Measurements from ENCODE around the gene CPLX1.

DNA sequence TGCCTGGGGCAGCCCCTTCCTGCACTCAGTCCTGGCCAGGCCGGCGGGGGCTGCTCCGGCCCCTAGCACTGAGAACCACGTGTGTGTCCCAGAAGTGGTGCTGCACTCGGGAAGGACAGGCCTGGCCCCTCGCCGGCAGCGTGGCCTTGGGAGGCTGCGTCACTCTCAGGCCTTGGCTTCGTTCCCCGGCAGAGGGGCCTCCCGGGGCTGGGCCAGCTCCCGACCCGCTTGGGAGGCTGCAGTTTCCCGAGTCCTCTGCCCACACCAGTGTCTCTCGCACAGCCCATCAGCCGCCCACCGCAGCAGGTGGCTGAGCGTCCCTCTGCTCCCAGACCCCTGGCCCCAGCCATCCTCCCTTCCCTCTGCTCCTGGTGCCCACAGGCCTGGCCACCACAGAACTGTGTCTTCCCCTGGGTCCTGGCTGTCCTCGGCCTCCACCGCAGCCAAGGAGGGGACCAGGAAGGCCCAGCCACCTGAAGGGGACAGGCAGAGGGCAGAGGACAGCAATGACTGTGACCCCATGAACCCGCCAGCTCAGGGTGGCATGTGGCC, 10.9 kb upstream of the CPLX1 start:
- TF ChIP-seq, protein P1, sequence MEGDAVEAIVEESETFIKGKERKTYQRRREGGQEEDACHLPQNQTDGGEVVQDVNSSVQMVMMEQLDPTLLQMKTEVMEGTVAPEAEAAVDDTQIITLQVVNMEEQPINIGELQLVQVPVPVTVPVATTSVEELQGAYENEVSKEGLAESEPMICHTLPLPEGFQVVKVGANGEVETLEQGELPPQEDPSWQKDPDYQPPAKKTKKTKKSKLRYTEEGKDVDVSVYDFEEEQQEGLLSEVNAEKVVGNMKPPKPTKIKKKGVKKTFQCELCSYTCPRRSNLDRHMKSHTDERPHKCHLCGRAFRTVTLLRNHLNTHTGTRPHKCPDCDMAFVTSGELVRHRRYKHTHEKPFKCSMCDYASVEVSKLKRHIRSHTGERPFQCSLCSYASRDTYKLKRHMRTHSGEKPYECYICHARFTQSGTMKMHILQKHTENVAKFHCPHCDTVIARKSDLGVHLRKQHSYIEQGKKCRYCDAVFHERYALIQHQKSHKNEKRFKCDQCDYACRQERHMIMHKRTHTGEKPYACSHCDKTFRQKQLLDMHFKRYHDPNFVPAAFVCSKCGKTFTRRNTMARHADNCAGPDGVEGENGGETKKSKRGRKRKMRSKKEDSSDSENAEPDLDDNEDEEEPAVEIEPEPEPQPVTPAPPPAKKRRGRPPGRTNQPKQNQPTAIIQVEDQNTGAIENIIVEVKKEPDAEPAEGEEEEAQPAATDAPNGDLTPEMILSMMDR (IDR thresholded peaks at IDR 0.05) = no peak
- no peak for TF ChIP-seq POLR2A (IDR thresholded peaks at IDR 0.05)

Measured in testis (tissue), 2 donors.